GM18858 (cell line): ENCODE measurements around the gene RAB9A.
"Not testable (repeated sequence)": the region's sequence is repeated elsewhere in the genome, so short reads cannot be mapped to it uniquely, and the experiment has no call there.

ENCODE experiments used
- ATAC-seq: cut with Tn5 transposase; IDR thresholded peaks from one replicate; pipeline ENCODE4 v1.9.1; 2021; ENCODE audit not compliant: unreplicated experiment

RAB9A gene

GRCh38 chrX:13699183-13699826 is 10.4 kb downstream of the RAB9A start:
- ATAC-seq = no peak

- ATAC-seq = no peak
Observed at GRCh38 chrX:13700380-13700779, 11.5 kb downstream of the RAB9A start.

- ATAC-seq = no peak
Observed at GRCh38 chrX:13702111-13702789, 13.3 kb downstream of the RAB9A start.

GRCh38 chrX:13703135-13703534 is 14.2 kb downstream of the RAB9A start:
- no peak for ATAC-seq

- ATAC-seq = no peak
Observed at GRCh38 chrX:13703589-13703988, 14.7 kb downstream of the RAB9A start.

GRCh38 chrX:13711141-13711540 is 22.2 kb downstream of the RAB9A start:
- no peak for ATAC-seq

GRCh38 chrX:13716455-13716854 is 27.5 kb downstream of the RAB9A start:
- ATAC-seq = no peak

- ATAC-seq = no peak
Observed at GRCh38 chrX:13716905-13717304, 28.0 kb downstream of the RAB9A start.

- ATAC-seq = no peak
Observed at GRCh38 chrX:13717700-13718472, 29.0 kb downstream of the RAB9A start.

- ATAC-seq = no peak
Observed at GRCh38 chrX:13719192-13719856, 30.4 kb downstream of the RAB9A start.

- ATAC-seq = no peak
Observed at GRCh38 chrX:13721371-13721770, 32.4 kb downstream of the RAB9A start.

GRCh38 chrX:13721819-13722519 is 33.0 kb downstream of the RAB9A start:
- no peak for ATAC-seq

GRCh38 chrX:13724878-13725277 is 36.0 kb downstream of the RAB9A start:
- not testable (repeated sequence) for ATAC-seq

- not testable (repeated sequence) for ATAC-seq
Observed at GRCh38 chrX:13726583-13726982, 37.7 kb downstream of the RAB9A start.

GRCh38 chrX:13730523-13730922 is 41.6 kb downstream of the RAB9A start:
- not testable (repeated sequence) for ATAC-seq

GRCh38 chrX:13732246-13733067 is 43.5 kb downstream of the RAB9A start:
- ATAC-seq = no peak

GRCh38 chrX:13733506-13733905 is 44.6 kb downstream of the RAB9A start:
- ATAC-seq = no peak

- ATAC-seq = peak; percentile 81
Observed at GRCh38 chrX:13734278-13735172, 45.6 kb downstream of the RAB9A start, which contains the start of the genes OFD1 and TRAPPC2. OFD1 (plus strand) TSS chrX:13734748; CDS start chrX:13735072, 324 bp downstream. TRAPPC2 (minus strand) TSS chrX:13734620; CDS start chrX:13719963, 14,657 bp downstream.

GRCh38 chrX:13741695-13742094 is 52.8 kb downstream of the RAB9A start:
- ATAC-seq = no peak
